HUES48 (cell line): ENCODE data around the gene POMT2.
A peak's percentile ranks its signal among the peaks of the same experiment; 100 is the strongest.

Experiments used
- H3K27ac ChIP-seq: one replicate; pipeline ENCODE4 v1.7.0; 2013; ENCODE audit warnings: low read depth, low read length, inconsistent platforms
- H3K27me3 ChIP-seq: 2 replicates; pipeline ENCODE4 v1.6.1; 2013; ENCODE audit warnings: mild to moderate bottlenecking, low read length; ENCODE audit not compliant: control insufficient read depth, insufficient read depth
- H3K36me3 ChIP-seq: 2 replicates; pipeline ENCODE4 v1.6.1; 2013; ENCODE audit warnings: low read length; ENCODE audit not compliant: control insufficient read depth, insufficient read depth
- H3K4me1 ChIP-seq: 2 replicates; pipeline ENCODE4 v1.6.1; 2013; ENCODE audit warnings: mild to moderate bottlenecking, low read length; ENCODE audit not compliant: control insufficient read depth, insufficient read depth
- H3K4me3 ChIP-seq: 2 replicates; pipeline ENCODE4 v1.5.1; 2013; ENCODE audit warnings: mild to moderate bottlenecking, low read depth, low read length
- H3K9ac ChIP-seq: 2 replicates; pipeline ENCODE4 v1.6.1; 2013; ENCODE audit warnings: mild to moderate bottlenecking, low read depth, low read length, moderate library complexity
- H3K9me3 ChIP-seq: 2 replicates; pipeline ENCODE4 v1.6.1; 2013; ENCODE audit warnings: low read length; ENCODE audit not compliant: control insufficient read depth, insufficient read depth

Gene POMT2

DNA sequence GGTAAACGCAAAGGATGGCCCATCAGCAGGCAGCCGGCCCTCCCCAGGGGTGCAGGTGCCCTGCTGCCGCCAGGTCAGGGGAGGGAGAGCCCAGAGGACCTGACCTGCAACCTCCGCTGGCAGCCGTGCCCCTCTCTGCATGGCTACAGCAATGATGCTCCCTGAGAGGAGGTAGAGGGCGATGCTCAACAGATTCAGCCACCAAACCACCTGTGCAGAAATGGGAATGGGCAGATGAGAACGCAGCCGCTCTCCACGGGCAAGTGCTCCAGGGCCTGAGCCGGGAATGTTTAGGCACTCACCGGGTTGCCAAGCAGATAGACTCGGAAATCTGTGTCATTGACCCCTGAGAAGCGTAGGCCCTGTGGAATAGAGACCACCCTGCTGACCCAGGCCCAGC, 41.0 kb downstream of the POMT2 start:
- H3K9ac ChIP-seq: no peak overlapping the region
- H3K4me1 ChIP-seq: 0 out of 2 replicates have a peak, but pooled peaks cover 3% of the 10 kb centered on the region

DNA sequence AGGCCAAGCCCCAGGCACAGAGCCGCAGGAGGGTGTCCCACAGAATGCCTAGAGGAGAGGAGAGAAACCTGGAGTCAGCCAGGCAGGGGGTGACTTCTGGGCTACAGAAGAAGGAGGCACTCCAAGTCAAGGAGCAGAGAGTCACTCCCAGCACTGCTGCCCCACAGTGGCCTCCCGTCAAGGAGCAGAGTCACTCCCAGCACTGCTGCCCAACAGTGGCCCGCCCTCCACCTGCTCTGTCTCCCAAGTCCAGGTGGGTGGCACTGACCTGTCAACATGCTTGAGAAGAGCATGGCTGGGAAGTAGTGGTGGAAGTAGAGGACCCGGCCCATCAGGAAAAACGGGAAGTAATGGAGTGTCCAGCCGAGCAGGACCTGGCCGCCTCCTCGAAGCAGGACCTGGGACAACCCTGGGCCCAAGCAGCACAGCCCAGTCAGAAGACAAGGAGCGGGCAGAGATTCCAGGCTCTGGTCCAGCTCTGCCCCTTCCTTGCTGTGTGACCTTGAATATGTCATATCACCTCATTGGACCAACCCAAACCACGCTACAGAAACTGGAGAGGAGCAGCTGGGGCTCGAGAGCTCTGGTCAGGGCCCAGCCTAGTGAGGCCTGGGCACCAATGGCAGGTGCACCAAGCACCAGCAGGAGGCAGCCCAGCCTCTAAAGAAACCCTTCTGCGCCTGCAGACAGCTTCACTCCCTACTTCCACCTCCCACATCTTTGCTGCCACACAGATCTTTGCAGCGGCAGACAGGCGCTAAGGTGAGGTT, 42.0 kb downstream of the POMT2 start:
- Histone ChIP-seq H3K4me3 (no peak overlapping the region), H3K27me3 (no peaks in the 10 kb centered on the region), H3K36me3 (peaks cover 42% of the 10 kb centered on the region), H3K4me1 (0 out of 2 replicates have a peak, but pooled peaks cover 3% of the 10 kb centered on the region), H3K27ac (no peak overlapping the region), H3K9ac (no peak overlapping the region), H3K9me3 (no peaks in the 10 kb centered on the region)

More for the DNA sequence above, 41.0 kb downstream of the POMT2 start:
- no peak overlapping the region for H3K4me3 ChIP-seq
- no peaks in the 10 kb centered on the region for H3K27me3 ChIP-seq
- H3K36me3 ChIP-seq: peaks cover 52% of the 10 kb centered on the region
- no peak overlapping the region for H3K27ac ChIP-seq
- H3K9me3 ChIP-seq: no peaks in the 10 kb centered on the region

DNA sequence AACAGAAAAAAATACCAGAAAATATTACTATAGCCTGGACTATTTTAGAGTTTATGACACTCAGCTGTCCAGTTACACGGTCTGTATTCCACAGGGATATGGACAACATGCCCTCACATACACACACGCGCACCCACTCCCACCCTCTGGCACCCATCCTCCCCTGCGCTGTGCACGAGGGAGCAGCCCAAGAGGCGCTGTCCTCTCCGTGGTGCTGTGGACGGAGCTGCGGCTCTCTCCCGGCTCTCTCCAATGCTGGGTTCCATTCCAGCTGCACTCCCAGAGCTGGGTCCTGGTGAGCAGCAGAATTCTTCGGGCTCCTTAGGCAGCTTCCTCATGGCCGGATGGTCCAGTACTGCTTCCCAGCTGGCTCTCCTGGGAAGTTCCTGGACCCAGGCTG, 43.7 kb downstream of the POMT2 start:
- H3K27ac ChIP-seq: no peak overlapping the region
- no peak overlapping the region for H3K9ac ChIP-seq
- H3K4me1 ChIP-seq: 0 out of 2 replicates have a peak, but pooled peaks cover 3% of the 10 kb centered on the region
- no peak overlapping the region for H3K4me3 ChIP-seq
- no peaks in the 10 kb centered on the region for H3K9me3 ChIP-seq
- peaks cover 30% of the 10 kb centered on the region; the same call in 1 of the 2 replicates for H3K36me3 ChIP-seq
- peaks cover 12% of the 10 kb centered on the region for H3K27me3 ChIP-seq

DNA sequence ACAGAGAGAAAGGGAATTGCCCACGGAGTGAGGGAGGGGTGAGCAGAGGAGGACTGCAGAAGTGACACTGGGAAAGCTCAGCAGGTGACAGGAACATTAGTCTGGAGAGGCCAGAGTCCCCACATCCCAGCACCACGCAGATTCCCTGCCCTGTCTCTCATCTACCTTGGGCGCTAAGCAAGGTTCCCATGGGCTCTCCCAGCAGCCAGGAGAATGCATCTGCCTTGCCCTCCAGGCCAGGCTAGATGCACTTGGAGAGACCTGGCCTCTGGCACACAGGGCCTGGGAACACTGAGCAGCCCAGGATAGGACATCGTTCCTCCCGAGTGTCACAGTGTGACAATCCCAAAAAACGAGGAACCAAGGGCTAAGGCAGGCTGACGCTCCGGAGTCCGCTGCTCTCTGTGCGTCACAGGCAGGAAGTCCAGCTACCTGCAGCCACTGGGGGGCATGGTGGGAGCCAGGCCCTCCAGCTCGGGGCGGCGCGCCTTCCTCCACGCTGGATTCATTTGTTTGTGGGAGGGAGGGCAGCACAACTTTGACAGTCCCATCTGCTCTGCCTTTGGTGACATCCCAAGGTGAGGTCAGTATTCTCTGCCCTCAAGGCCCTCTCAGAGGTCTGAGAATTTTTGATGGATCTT, 44.3 kb downstream of the POMT2 start:
- H3K27me3 ChIP-seq: peaks cover 17% of the 10 kb centered on the region
- no peak overlapping the region for H3K4me3 ChIP-seq
- H3K4me1 ChIP-seq: peaks cover 4% of the 10 kb centered on the region; the same call in 1 of the 2 replicates
- H3K9me3 ChIP-seq: no peaks in the 10 kb centered on the region
- H3K9ac ChIP-seq: no peak overlapping the region
- H3K27ac ChIP-seq: no peak overlapping the region
- H3K36me3 ChIP-seq: peaks cover 28% of the 10 kb centered on the region; the same call in 1 of the 2 replicates

DNA sequence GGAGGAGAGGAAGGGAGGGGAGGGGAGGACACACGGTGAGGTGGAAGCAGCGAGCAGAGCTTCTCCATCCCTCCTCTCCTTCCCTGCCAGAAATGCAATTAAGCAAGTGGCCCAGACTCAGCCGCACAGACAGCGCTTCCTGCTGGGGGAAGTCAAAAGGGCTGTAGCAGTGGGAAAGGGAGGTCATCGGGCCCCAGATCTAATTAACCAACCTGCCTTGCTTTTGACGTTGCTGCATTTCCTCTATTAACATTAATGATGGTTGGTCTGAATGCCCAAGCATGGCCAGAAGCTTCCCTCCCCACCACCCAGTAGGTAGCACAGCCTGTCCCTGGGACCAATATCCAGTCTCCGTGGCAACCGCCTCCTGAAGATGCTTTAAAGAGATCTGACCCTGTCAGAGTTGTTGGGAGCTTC, 45.1 kb downstream of the POMT2 start:
- Histone ChIP-seq H3K9ac (no peak overlapping the region), H3K27ac (no peak overlapping the region), H3K36me3 (peaks cover 28% of the 10 kb centered on the region; the same call in 1 of the 2 replicates), H3K4me1 (peaks cover 6% of the 10 kb centered on the region; the same call in 1 of the 2 replicates), H3K9me3 (no peaks in the 10 kb centered on the region), H3K4me3 (no peak overlapping the region), H3K27me3 (peaks cover 25% of the 10 kb centered on the region)

DNA sequence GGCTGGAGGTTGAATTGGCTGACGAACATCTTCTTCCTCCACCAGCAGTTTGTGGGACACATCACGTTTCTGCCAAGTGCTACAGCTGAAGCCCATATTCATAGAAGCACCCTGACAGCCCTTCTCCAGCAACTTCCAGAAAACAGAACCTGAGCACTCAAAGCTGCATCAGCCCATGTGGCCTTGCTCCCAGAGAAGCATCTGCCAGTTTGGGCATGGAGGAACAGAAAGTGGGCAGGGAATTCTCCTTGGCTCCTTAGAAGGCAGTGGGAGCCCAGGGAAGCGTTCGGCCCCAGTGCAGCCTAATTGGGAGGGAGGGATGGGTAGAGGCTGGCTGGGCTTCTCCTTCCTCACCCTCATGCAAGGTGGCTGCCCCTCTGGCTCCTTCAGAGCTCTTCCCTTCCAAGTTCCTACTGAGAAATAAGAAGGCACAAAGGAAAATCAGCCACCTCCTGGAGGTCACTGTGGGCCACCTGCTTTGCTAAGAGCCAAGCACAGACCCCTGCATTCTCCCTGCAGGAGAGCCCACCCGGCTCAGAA, 45.6 kb downstream of the POMT2 start:
- Histone ChIP-seq H3K27ac (no peak overlapping the region), H3K4me3 (no peak overlapping the region), H3K36me3 (peaks cover 24% of the 10 kb centered on the region; the same call in 1 of the 2 replicates), H3K9ac (no peak overlapping the region), H3K4me1 (peaks cover 6% of the 10 kb centered on the region; the same call in 1 of the 2 replicates), H3K27me3 (peaks cover 30% of the 10 kb centered on the region), H3K9me3 (no peaks in the 10 kb centered on the region)

DNA sequence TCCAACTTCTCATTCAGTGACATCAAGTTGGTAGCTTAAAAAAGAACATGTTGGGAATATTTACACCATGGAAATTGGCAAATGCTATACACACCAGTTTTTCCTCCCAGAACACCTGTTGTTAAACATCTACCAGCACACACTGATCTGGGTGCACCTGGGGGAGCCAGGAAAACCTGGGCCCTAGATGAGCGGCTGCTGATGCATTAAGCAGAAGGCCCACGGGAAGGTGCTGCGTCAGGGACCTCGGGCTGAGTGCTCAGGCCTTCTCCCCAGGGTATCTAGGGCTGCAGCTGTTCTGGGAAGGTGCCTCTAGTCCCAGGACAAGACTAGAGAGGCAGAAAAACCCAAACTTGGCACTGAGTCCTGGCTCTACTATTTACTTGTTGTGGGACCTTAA, 46.9 kb downstream of the POMT2 start:
- peaks cover 6% of the 10 kb centered on the region; the same call in 1 of the 2 replicates for H3K4me1 ChIP-seq

DNA sequence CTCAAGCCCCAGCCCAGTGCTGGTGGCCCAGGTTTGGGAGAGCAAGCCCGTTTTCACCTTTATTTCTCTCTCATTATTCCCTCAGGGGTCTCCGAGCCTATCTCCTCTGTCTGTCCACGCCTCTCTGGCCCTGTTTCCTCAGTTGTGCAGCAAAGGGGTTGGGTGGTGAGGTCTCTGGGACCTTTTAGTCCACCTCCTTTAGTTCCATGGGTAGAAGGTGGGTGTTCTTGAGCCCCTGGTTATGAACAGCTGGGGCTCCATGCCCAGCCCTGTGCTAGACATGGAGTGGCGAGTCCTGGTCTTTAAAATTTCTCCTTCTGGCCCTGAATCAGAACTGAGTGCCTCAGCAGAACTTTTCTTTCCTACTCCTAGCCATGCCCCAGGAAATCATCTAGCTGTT, 48.4 kb downstream of the POMT2 start:
- Histone ChIP-seq H3K36me3 (no peaks in the 10 kb centered on the region), H3K9me3 (no peaks in the 10 kb centered on the region), H3K4me3 (no peak overlapping the region), H3K27me3 (peaks cover 52% of the 10 kb centered on the region), H3K27ac (no peak overlapping the region), H3K9ac (no peak overlapping the region), H3K4me1 (peaks cover 6% of the 10 kb centered on the region; the same call in 1 of the 2 replicates)

More for the DNA sequence above, 46.9 kb downstream of the POMT2 start:
- peaks cover 12% of the 10 kb centered on the region; the same call in 1 of the 2 replicates for H3K36me3 ChIP-seq
- H3K27ac ChIP-seq: no peak overlapping the region
- peaks cover 43% of the 10 kb centered on the region for H3K27me3 ChIP-seq
- no peaks in the 10 kb centered on the region for H3K9me3 ChIP-seq
- H3K9ac ChIP-seq: no peak overlapping the region
- H3K4me3 ChIP-seq: no peak overlapping the region

DNA sequence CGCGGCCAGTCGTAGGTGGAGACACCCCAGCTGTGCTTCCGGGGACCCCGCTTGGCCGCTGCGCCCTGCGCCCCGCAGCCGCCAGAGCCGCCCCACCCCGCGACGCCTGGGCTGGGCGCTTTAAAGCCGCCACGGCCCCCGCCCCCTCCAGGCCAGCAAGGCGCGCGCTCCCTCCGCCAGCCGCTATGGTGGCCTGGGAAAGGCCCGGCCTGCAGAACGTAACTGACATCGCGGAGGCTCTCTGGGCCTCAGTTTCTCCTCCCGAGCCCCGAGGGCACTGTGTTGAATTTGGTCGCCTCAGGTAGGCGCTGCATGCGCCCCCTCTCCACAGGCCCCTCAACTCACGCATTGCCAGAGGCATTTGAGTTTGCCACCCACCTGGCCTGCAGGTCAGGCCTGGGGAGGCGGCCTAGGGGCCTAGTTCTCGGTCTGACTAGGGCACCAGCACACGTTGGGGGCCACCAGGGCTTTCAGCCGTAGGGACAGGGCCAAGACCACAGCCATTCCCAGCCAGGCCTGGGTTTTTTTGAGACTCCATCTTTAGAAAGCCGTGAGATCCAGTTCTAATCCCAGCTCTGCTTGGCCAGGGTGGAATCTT, 49.5 kb downstream of the POMT2 start, which contains the start of gene NGB:
TSS of gene NGB (minus strand) at position 94 of the 598 bp plus-strand sequence. CDS start 269 bp downstream, outside the sequence.
- H3K4me1 ChIP-seq: peaks cover 6% of the 10 kb centered on the region; the same call in 1 of the 2 replicates
- H3K27me3 ChIP-seq: peaks cover 52% of the 10 kb centered on the region
- peak within 1 kb of the TSS; percentile 58 for H3K4me3 ChIP-seq
- no peaks in the 10 kb centered on the region for H3K36me3 ChIP-seq
- no peaks in the 10 kb centered on the region for H3K9me3 ChIP-seq
- no peak within 1 kb of the TSS for H3K9ac ChIP-seq
- no peak within 1 kb of the TSS for H3K27ac ChIP-seq

DNA sequence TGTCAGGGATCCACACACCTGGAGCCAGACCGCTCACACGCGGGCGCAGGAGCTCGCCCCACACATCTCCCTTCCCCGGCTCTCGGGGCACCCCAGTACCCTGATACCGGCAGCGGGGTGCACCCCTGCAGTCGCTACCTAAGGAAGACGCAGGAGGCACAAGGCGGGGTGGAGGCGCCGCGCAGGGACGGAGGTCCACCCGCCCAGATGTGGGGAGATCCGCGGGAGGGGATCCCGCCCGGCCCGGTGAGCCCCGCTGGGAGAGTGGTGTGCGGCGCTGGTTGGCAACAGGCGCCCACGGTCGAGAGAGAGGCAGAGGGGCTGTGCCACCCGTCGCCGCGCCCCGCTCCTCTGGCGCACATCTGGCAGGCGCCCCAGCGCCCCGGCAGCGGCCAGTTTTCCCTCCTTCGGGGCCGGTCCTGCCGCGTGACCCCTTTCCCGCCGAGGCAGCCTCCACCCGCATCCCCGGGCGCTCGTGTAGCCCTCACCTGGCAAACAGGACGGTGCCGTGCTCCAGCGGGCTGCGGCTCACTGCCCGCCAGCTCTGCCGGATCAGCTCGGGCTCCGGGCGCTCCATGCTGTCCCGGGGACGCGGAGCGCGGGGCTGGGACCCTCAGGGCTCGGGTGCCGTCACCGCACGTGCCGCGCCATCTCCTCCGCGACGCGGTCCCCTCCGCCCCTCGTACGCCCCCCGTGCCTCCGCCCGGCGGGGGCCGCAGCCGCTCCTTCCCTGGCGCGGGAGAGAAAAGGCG, 50.1 kb downstream of the POMT2 start:
- H3K36me3 ChIP-seq: no peaks in the 10 kb centered on the region
- no peak overlapping the region for H3K27ac ChIP-seq
- H3K4me1 ChIP-seq: peaks cover 5% of the 10 kb centered on the region; the same call in 1 of the 2 replicates
- H3K27me3 ChIP-seq: peaks cover 52% of the 10 kb centered on the region
- H3K9ac ChIP-seq: no peak overlapping the region
- H3K9me3 ChIP-seq: no peaks in the 10 kb centered on the region
- peak overlapping the region; percentile 58 for H3K4me3 ChIP-seq
